K562 (cell line): ENCODE measurements around the gene PNPLA2. TPM values are rescaled to one million over a fixed set of nuclear protein-coding genes. Genes with fewer than 3 reads are reported as not detected.
A peak's percentile ranks its signal among the peaks of the same experiment; 100 is the strongest.

Source experiments
- ATAC-seq: fragments of 200-7000 bp; cut with Tn5 transposase; 3 replicates; pipeline ENCODE4 v1.9.1; 2020; ENCODE audit warnings: moderate library complexity
- BruUV-seq: library from RNA; stranded (reverse); fragments of 400-500 nt; replicated peaks from 2 replicates; lab custom pipeline; 2021; lab: Mats Ljungman, UMichigan
- CTCF ChIA-PET: fragments of 300-600 bp; formaldehyde crosslinking; extraction: SDS; loops from one replicate; lab custom pipeline; 2021; ENCODE audit warnings: low intra/inter-chr PET ratio; lab: Yijun Ruan, JAX
- POLR2A ChIA-PET: fragments of 300-600, 350-650 bp; sonication (Branson Sonifier 250); formaldehyde crosslinking; extraction: SDS; loops from one replicate; lab custom pipeline; 2021; ENCODE audit warnings: antibody characterized with exemption, inconsistent platforms; lab: Yijun Ruan, JAX
- DNase-seq, 4 experiments: peaks; one replicate each; pipeline versions ENCODE4 v3.0.0 to v3.0.0-alpha.2; 2011 to 2018; ENCODE audit warnings: low spot score in 3 of 4, mixed read lengths in 3 of 4; ENCODE audit errors: extremely low read depth in 1 of 4
- FAIRE-seq: peaks from 2 replicates; lab custom pipeline; 2011; peaks lifted over from hg19 to GRCh38; lab: Jason Lieb, UNC
- H2AFZ ChIP-seq: 2 replicates; pipeline ENCODE4 v1.6.0; 2011; ENCODE audit warnings: low read depth, low read length, control low read depth, inconsistent platforms
- H3K27ac ChIP-seq: fragments of 200-600 bp; 3 replicates; pipeline ENCODE4 v1.8.0; 2011; ENCODE audit warnings: low read depth, mild to moderate bottlenecking, control low read depth, inconsistent platforms, low read length, moderate library complexity, mixed read lengths; ENCODE audit errors: extremely low read depth
- H3K27me3 ChIP-seq, 2 experiments: fragments of 300-600 bp in 1 of 2; 2 replicates in 1 of 2; 3 replicates in 1 of 2; pipeline versions ENCODE4 v1.6.0 to v1.8.0; 2011; ENCODE audit warnings: inconsistent platforms in 2 of 2, low read length in 2 of 2, mild to moderate bottlenecking in 1 of 2, mixed read lengths in 1 of 2, moderate library complexity in 1 of 2; ENCODE audit not compliant: control insufficient read depth in 2 of 2, insufficient read depth in 2 of 2
- H3K36me3 ChIP-seq: fragments of 300-600 bp; 3 replicates; pipeline ENCODE4 v1.8.0; 2011; ENCODE audit warnings: mild to moderate bottlenecking, low read length, inconsistent platforms; ENCODE audit not compliant: control insufficient read depth, insufficient read depth
- H3K4me1 ChIP-seq, 2 experiments: fragments of 200-600 bp in 1 of 2; replicated peaks in 1 of 2; 2 replicates in 1 of 2; 3 replicates in 1 of 2; pipeline versions ENCODE4 v1.5.1 to v1.8.0; 2011; ENCODE audit warnings: inconsistent platforms in 2 of 2, low read length in 2 of 2, mild to moderate bottlenecking in 1 of 2, mixed read lengths in 1 of 2, moderate library complexity in 1 of 2; ENCODE audit not compliant: control insufficient read depth in 2 of 2, insufficient read depth in 2 of 2
- H3K4me2 ChIP-seq: 2 replicates; pipeline ENCODE4 v1.6.1; 2011; ENCODE audit warnings: low read length, control low read depth, inconsistent platforms, mixed read lengths; ENCODE audit not compliant: insufficient read depth
- H3K4me3 ChIP-seq: fragments of 200-600 bp; sonication (generic), shearing (Covaris generic); 2 replicates; pipeline ENCODE4 v1.5.1; 2016; ENCODE audit warnings: control low read depth, inconsistent platforms
- H3K79me2 ChIP-seq: fragments of 200-600 bp; 3 replicates; pipeline ENCODE4 v1.8.0; 2011; ENCODE audit warnings: low read length, inconsistent platforms; ENCODE audit not compliant: control insufficient read depth, insufficient read depth
- H3K9ac ChIP-seq, 2 experiments: 2 replicates each; pipeline versions ENCODE4 v1.6.0 to v1.6.1; 2011; ENCODE audit warnings: low read depth in 2 of 2, low read length in 2 of 2, control low read depth in 1 of 2, inconsistent platforms in 1 of 2, mild to moderate bottlenecking in 1 of 2, mixed read lengths in 1 of 2; ENCODE audit not compliant: insufficient read depth in 1 of 2
- H3K9me1 ChIP-seq: one replicate; pipeline ENCODE4 v1.6.0; 2011; ENCODE audit warnings: inconsistent platforms, mild to moderate bottlenecking, low read length, moderate library complexity; ENCODE audit not compliant: control insufficient read depth, insufficient read depth
- H3K9me3 ChIP-seq: replicated peaks from 2 replicates; pipeline ENCODE4 v1.5.1; 2011; ENCODE audit warnings: low read depth, low read length, inconsistent platforms; ENCODE audit not compliant: control insufficient read depth, insufficient read depth
- H4K20me1 ChIP-seq: replicated peaks from 2 replicates; pipeline ENCODE4 v1.6.1; 2011; ENCODE audit warnings: low read length, inconsistent platforms, mixed read lengths; ENCODE audit not compliant: control insufficient read depth, insufficient read depth
- HMGN3 ChIP-seq: IDR thresholded peaks from 2 replicates; pipeline ENCODE4 v1.6.1; 2011; ENCODE audit warnings: borderline replicate concordance, low read depth, mild to moderate bottlenecking, mixed read lengths, low read length; ENCODE audit not compliant: insufficient read length; ENCODE audit errors: extremely low read depth
- POLR2G ChIP-seq: fragments of 200-400 bp; formaldehyde crosslinking; IDR thresholded peaks from 2 replicates; pipeline ENCODE4 v1.6.1; 2017; ENCODE audit warnings: low read depth, mild to moderate bottlenecking, antibody characterized with exemption, low read length, moderate library complexity
- ZBTB7A ChIP-seq: IDR thresholded peaks from 2 replicates; pipeline ENCODE4 v1.6.1; 2011; ENCODE audit warnings: low read depth, mild to moderate bottlenecking, low read length, moderate library complexity, borderline replicate concordance; ENCODE audit not compliant: control insufficient read depth
- WGBS: fragments of 100-300 bp; shearing (Covaris generic); methylation state at CpG from one replicate; pipeline ENCODE4 v1.1.6; 2016; ENCODE audit warnings: low coverage, mixed read lengths; ENCODE audit not compliant: insufficient coverage; ENCODE audit errors: missing lambda C conversion rate; 5-methylcytosine and 5-hydroxymethylcytosine counted together
- in situ Hi-C: fragments of 300-500 bp; cut with MboI; formaldehyde crosslinking; loops from 4 replicates; pipeline ENCODE4 v1.15.0; 2018; ENCODE audit warnings: inconsistent platforms, mixed read lengths
- intact Hi-C: fragments of 100-400 bp; cut with micrococcal nuclease; formaldehyde crosslinking; loops from 2 replicates; pipeline ENCODE4 v1.14.2; 2022
- polyA plus RNA-seq, 8 experiments: library from polyadenylated mRNA; depleted of rRNA in 4 of 8; stranded (reverse) in 5 of 8; unstranded in 3 of 8; fragments of >200 nt; fragmentation: Nextera tagmentation in 2 of 8; fragmentation: Illumina TruSeq in 1 of 8; extraction: Ambion mirVana in 2 of 8; extraction: Trizol in 1 of 8; gene quantifications; 2 replicates each; pipeline versions ENCODE4 v1.2.1 to v1.2.3, GENCODE V29; 2011 to 2014; ENCODE audit warnings: inconsistent platforms in 1 of 8, missing spikeins in 1 of 8
- total RNA-seq, 7 experiments: library from RNA; depleted of rRNA in 6 of 7; stranded (reverse); fragments of >200 nt in 6 of 7; fragmentation: Illumina TruSeq in 2 of 7; extraction: Trizol in 2 of 7; gene quantifications; 2 replicates each; pipeline versions ENCODE4 v1.2.1 to v1.2.3, GENCODE V29; 2011 to 2021; ENCODE audit warnings: low replicate concordance in 1 of 7
- TF ChIP-seq, protein P1 (sequence below), 2 experiments: fragments of 450-650 bp; IDR thresholded peaks; 2 replicates each; pipeline ENCODE4 v1.6.1; 2018; ENCODE audit warnings: mild to moderate bottlenecking in 2 of 2, low read depth in 1 of 2; ENCODE audit not compliant: partially characterized antibody in 2 of 2
- TF ChIP-seq, protein P2 (sequence below): sonication (generic); formaldehyde crosslinking; IDR thresholded peaks from 2 replicates; pipeline ENCODE4 v1.8.1; 2023; ENCODE audit warnings: mild to moderate bottlenecking, missing genetic modification reagents

The PNPLA2 gene
- total and polyA plus RNA-seq, 9 of the 15 experiments (the other 6 are each of a cell fraction or from before 2014, with no cell fraction given): 0.39 to 87.1 (median 8.4) TPM

DNA sequence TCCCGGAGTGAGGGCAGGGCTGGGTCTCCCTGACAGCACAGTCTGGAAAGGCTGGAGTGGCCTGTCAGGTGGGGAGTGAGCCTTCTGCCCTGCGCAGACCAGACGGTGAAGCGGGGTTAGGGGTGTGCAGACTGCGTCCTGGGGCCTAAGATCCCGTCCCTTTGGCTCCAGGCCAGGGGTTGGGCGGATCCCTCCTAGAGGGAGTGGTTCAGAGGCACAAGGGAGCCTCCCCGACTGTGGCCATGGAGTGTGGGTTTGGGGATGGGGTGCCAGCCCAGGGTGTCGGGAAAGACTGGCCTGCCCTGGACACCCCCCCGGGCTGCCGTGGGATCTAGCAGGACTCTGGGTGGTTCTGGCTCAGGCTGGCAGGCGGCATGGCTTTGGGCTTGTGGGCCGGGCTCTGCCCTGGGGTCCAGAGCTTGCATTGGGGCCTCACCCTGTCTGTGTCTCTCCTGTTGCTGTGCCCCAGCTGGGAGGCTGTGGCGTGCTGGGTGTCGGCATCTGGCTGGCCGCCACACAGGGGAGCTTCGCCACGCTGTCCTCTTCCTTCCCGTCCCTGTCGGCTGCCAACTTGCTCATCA is 43.5 kb downstream of the PNPLA2 start (continued):
- TF ChIP-seq, protein P1, sequence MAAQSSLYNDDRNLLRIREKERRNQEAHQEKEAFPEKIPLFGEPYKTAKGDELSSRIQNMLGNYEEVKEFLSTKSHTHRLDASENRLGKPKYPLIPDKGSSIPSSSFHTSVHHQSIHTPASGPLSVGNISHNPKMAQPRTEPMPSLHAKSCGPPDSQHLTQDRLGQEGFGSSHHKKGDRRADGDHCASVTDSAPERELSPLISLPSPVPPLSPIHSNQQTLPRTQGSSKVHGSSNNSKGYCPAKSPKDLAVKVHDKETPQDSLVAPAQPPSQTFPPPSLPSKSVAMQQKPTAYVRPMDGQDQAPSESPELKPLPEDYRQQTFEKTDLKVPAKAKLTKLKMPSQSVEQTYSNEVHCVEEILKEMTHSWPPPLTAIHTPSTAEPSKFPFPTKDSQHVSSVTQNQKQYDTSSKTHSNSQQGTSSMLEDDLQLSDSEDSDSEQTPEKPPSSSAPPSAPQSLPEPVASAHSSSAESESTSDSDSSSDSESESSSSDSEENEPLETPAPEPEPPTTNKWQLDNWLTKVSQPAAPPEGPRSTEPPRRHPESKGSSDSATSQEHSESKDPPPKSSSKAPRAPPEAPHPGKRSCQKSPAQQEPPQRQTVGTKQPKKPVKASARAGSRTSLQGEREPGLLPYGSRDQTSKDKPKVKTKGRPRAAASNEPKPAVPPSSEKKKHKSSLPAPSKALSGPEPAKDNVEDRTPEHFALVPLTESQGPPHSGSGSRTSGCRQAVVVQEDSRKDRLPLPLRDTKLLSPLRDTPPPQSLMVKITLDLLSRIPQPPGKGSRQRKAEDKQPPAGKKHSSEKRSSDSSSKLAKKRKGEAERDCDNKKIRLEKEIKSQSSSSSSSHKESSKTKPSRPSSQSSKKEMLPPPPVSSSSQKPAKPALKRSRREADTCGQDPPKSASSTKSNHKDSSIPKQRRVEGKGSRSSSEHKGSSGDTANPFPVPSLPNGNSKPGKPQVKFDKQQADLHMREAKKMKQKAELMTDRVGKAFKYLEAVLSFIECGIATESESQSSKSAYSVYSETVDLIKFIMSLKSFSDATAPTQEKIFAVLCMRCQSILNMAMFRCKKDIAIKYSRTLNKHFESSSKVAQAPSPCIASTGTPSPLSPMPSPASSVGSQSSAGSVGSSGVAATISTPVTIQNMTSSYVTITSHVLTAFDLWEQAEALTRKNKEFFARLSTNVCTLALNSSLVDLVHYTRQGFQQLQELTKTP (IDR thresholded peaks at IDR 0.05; ENCODE audit: low read depth in 1 of 2, partially characterized antibody in 2 of 2): no peak
- TF ChIP-seq ZBTB7A (0 out of 2 replicates have a peak, but pooled peaks have one; percentile 20), HMGN3 (peak; percentile 17)

DNA sequence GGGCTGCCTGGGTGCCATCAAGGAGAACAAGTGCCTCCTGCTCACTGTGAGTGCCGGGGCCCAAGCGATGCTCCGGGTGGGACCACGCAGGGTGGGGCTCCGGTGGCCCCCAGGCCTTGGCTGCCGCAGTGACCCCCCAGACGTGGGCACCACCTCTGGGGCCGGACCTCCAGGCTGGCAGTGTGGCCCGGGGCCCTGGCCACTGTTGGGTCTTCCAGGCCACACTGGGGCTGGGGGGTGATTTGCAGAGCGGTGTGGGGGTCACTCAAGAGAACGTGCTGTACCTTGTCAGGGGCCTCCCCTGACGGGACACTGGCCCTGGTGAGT is 43.9 kb downstream of the PNPLA2 start:
- peaks cover 5% of the 10 kb centered on the region; the same call in 1 of the 3 replicates for H3K36me3 ChIP-seq
- CTCF ChIA-PET: no interaction called here
- peaks cover 5% of the 10 kb centered on the region for H3K9me1 ChIP-seq
- H3K4me3 ChIP-seq: no peak overlapping the region
- TF ChIP-seq, protein P2, sequence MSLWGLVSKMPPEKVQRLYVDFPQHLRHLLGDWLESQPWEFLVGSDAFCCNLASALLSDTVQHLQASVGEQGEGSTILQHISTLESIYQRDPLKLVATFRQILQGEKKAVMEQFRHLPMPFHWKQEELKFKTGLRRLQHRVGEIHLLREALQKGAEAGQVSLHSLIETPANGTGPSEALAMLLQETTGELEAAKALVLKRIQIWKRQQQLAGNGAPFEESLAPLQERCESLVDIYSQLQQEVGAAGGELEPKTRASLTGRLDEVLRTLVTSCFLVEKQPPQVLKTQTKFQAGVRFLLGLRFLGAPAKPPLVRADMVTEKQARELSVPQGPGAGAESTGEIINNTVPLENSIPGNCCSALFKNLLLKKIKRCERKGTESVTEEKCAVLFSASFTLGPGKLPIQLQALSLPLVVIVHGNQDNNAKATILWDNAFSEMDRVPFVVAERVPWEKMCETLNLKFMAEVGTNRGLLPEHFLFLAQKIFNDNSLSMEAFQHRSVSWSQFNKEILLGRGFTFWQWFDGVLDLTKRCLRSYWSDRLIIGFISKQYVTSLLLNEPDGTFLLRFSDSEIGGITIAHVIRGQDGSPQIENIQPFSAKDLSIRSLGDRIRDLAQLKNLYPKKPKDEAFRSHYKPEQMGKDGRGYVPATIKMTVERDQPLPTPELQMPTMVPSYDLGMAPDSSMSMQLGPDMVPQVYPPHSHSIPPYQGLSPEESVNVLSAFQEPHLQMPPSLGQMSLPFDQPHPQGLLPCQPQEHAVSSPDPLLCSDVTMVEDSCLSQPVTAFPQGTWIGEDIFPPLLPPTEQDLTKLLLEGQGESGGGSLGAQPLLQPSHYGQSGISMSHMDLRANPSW (CRISPR knock-in tag): no peak
- TF ChIP-seq POLR2G: peak; percentile 49
- no peak overlapping the region for H3K27ac ChIP-seq
- no peak for ATAC-seq
- in situ Hi-C loops: no loop called here
- H3K4me1 ChIP-seq: peaks cover 14 to 97% of the 10 kb centered on the region in 2 experiments
- H3K79me2 ChIP-seq: no peaks in the 10 kb centered on the region
- no peaks in the 10 kb centered on the region for H3K9me3 ChIP-seq
- POLR2A ChIA-PET: interaction anchor here (0.7 kb wide), 1 partner anchor 20 kb away, joined by 6 read pairs; the partner anchor contains the start of genes POLR2L and TSPAN4
- FAIRE-seq: no peak
- WGBS: 85% methylated on average over 5 of the region's 12 CpGs
- intact Hi-C loops: no loop called here
- peaks cover 20% of the 10 kb centered on the region for H4K20me1 ChIP-seq
- peak overlapping the region in 1 of 2 experiments; percentile 33; a peak in 2 of 4 replicates for H3K9ac ChIP-seq
- H3K27me3 ChIP-seq: no peaks in the 10 kb centered on the region
- DNase-seq: no peak
- no peak overlapping the region for H3K4me2 ChIP-seq
- no TSS peak for BruUV-seq
- no peak overlapping the region for H2AFZ ChIP-seq
